CD4-positive, alpha-beta T cell (primary cell): ENCODE results near the gene PACSIN2. TPM values are rescaled to one million over a fixed set of nuclear protein-coding genes. Genes with fewer than 3 reads are reported as not detected.

Experiments
- ATAC-seq: fragments of 200-7000 bp; cut with Tn5 transposase; one replicate; pipeline ENCODE4 v1.10.0; 2022; ENCODE audit warnings: mild to moderate bottlenecking; ENCODE audit not compliant: poor library complexity
- CTCF ChIA-PET: fragments of 350-600 bp; sonication (Branson Sonifier 250); formaldehyde crosslinking; loops from one replicate; lab custom pipeline; 2021; ENCODE audit warnings: antibody characterized with exemption, inconsistent platforms; lab: Charles Lee
- POLR2A ChIA-PET: fragments of 350-600 bp; sonication (Branson Sonifier 250); formaldehyde crosslinking; loops from one replicate; lab custom pipeline; 2021; ENCODE audit warnings: antibody characterized with exemption, inconsistent platforms; lab: Charles Lee
- DNase-seq, 14 experiments: peaks; one replicate each; pipeline ENCODE4 v3.0.0-alpha.2; 2013 to 2020; ENCODE audit warnings: mixed read lengths in 2 of 14
- H3K27ac ChIP-seq, 2 donors: one replicate each; pipeline versions ENCODE4 v1.5.1 to v1.7.0; 2013; ENCODE audit warnings: low read length in 2 of 2, low read depth in 1 of 2, mild to moderate bottlenecking in 1 of 2
- H3K27me3 ChIP-seq, 2 experiments: 1 replicate in 1 of 2; 2 replicates in 1 of 2; pipeline versions ENCODE4 v1.6.1 to v1.7.0; 2013; ENCODE audit warnings: low read length in 2 of 2, control low read depth in 1 of 2, mild to moderate bottlenecking in 1 of 2, moderate library complexity in 1 of 2; ENCODE audit not compliant: insufficient read depth in 2 of 2, control insufficient read depth in 1 of 2
- H3K36me3 ChIP-seq: one replicate; pipeline ENCODE4 v1.6.1; 2013; ENCODE audit warnings: low read length, control low read depth; ENCODE audit not compliant: insufficient read depth
- H3K4me1 ChIP-seq: one replicate; pipeline ENCODE4 v1.6.1; 2013; ENCODE audit warnings: low read length, control low read depth; ENCODE audit not compliant: insufficient read depth
- H3K4me3 ChIP-seq: one replicate; pipeline ENCODE4 v1.5.1; 2013; ENCODE audit warnings: mild to moderate bottlenecking, low read length, moderate library complexity
- H3K9me3 ChIP-seq, 2 experiments: 1 replicate in 1 of 2; 2 replicates in 1 of 2; pipeline versions ENCODE4 v1.6.1 to v1.7.0; 2013; ENCODE audit warnings: low read length in 2 of 2, mild to moderate bottlenecking in 2 of 2, control low read depth in 1 of 2, moderate library complexity in 1 of 2; ENCODE audit not compliant: control insufficient read depth in 1 of 2, insufficient read depth in 1 of 2
- H3K27ac Mint-ChIP-seq: one replicate; pipeline ENCODE4 v1.8.0; 2020; ENCODE audit warnings: mixed read lengths
- H3K27me3 Mint-ChIP-seq: one replicate; pipeline ENCODE4 v1.8.0; 2021; ENCODE audit warnings: mixed read lengths
- H3K36me3 Mint-ChIP-seq: one replicate; pipeline ENCODE4 v1.8.0; 2021; ENCODE audit warnings: low read depth, mixed read lengths
- H3K4me1 Mint-ChIP-seq: one replicate; pipeline ENCODE4 v1.8.0; 2021; ENCODE audit warnings: low read depth, mixed read lengths
- H3K4me3 Mint-ChIP-seq: one replicate; pipeline ENCODE4 v1.8.0; 2020; ENCODE audit warnings: mild to moderate bottlenecking, mixed read lengths
- H3K9me3 Mint-ChIP-seq: one replicate; pipeline ENCODE4 v1.8.0; 2020; ENCODE audit warnings: mixed read lengths
- intact Hi-C, 2 experiments: fragments of 100-400 bp; cut with DNase I in 1 of 2; cut with micrococcal nuclease in 1 of 2; formaldehyde crosslinking; loops; one replicate each; pipeline versions ENCODE4 v1.15.1 to v1.9.0; 2023 to 2025; cut with DNase I, micrococcal nuclease
- total RNA-seq, 174 experiments: library from RNA in 2 of 174; stranded (reverse) in 2 of 174; gene quantifications; one replicate each; pipeline ENCODE4 v1.2.3 and lab custom pipeline; 2021 to 2026
- TF ChIP-seq, protein P1 (sequence below): fragments of 200-600 bp; IDR thresholded peaks from one replicate; pipeline ENCODE4 v1.8.0; 2022; ENCODE audit warnings: antibody characterized with exemption, mild to moderate bottlenecking

The PACSIN2 gene
- total RNA-seq, 2 experiments from 2014 or later: 23.3 to 25.5 TPM

GRCh38 chr22:42949159-42949558 is 65.8 kb downstream of the PACSIN2 start:
- Histone ChIP-seq H3K9me3 (no peaks in the 10 kb centered on the region), H3K27me3 (no peaks in the 10 kb centered on the region), H3K27ac (no peak overlapping the region), H3K4me3 (no peak overlapping the region), H3K36me3 (peaks cover 6% of the 10 kb centered on the region), H3K4me1 (peaks cover 33% of the 10 kb centered on the region)
- no peak for ATAC-seq
- Mint-ChIP-seq H3K27ac (no peak overlapping the region), H3K9me3 (no peaks in the 10 kb centered on the region), H3K27me3 (no peaks in the 10 kb centered on the region), H3K4me1 (peaks cover 82% of the 10 kb centered on the region), H3K36me3 (peaks cover 25% of the 10 kb centered on the region), H3K4me3 (no peak overlapping the region)
- ChIA-PET POLR2A (no interaction called here), CTCF (no interaction called here)
- no peak for DNase-seq
- TF ChIP-seq, protein P1, sequence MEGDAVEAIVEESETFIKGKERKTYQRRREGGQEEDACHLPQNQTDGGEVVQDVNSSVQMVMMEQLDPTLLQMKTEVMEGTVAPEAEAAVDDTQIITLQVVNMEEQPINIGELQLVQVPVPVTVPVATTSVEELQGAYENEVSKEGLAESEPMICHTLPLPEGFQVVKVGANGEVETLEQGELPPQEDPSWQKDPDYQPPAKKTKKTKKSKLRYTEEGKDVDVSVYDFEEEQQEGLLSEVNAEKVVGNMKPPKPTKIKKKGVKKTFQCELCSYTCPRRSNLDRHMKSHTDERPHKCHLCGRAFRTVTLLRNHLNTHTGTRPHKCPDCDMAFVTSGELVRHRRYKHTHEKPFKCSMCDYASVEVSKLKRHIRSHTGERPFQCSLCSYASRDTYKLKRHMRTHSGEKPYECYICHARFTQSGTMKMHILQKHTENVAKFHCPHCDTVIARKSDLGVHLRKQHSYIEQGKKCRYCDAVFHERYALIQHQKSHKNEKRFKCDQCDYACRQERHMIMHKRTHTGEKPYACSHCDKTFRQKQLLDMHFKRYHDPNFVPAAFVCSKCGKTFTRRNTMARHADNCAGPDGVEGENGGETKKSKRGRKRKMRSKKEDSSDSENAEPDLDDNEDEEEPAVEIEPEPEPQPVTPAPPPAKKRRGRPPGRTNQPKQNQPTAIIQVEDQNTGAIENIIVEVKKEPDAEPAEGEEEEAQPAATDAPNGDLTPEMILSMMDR: no peak
- intact Hi-C loops: no loop called here

DNA sequence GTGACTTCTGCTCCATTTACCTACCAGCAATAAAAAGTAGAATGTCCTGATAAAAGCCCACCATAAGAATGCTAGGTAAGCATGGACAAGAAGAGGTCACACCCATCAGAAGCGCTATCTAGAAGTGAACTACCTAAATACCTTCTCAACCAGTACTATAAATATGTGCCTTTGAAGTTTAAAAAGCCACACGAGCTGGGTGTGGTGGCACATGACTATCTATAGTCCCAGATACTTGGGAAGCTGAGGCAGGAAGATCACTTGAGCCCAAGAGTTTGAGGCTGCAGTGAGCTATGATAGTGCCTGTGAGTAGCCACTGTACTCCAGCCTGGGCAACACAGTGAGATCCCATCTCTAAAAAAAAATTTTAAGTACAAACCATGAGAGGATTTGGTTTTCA is 66.7 kb downstream of the PACSIN2 start:
- H3K4me1 Mint-ChIP-seq: peaks cover 76% of the 10 kb centered on the region

GRCh38 chr22:42947211-42947990 is 67.5 kb downstream of the PACSIN2 start:
- DNase-seq: no peak
- H3K4me3 Mint-ChIP-seq: no peak overlapping the region
- peaks cover 12% of the 10 kb centered on the region for H3K36me3 ChIP-seq
- H3K27ac ChIP-seq: no peak overlapping the region
- no peaks in the 10 kb centered on the region for H3K27me3 ChIP-seq
- TF ChIP-seq, protein P1: no peak
- H3K9me3 Mint-ChIP-seq: no peaks in the 10 kb centered on the region
- H3K27me3 Mint-ChIP-seq: no peaks in the 10 kb centered on the region
- H3K36me3 Mint-ChIP-seq: peaks cover 34% of the 10 kb centered on the region
- peaks cover 33% of the 10 kb centered on the region for H3K4me1 ChIP-seq
- CTCF ChIA-PET: interaction anchor here (0.7 to 1.1 kb wide), 2 partner anchors 13 to 52 kb away, joined by 3 to 5 read pairs; no protein-coding TSS in a partner anchor
- H3K4me3 ChIP-seq: no peak overlapping the region
- POLR2A ChIA-PET: no interaction called here
- H3K4me1 Mint-ChIP-seq: peaks cover 73% of the 10 kb centered on the region
- no peak for ATAC-seq
- H3K27ac Mint-ChIP-seq: no peak overlapping the region
- H3K9me3 ChIP-seq: no peaks in the 10 kb centered on the region
- intact Hi-C loops: no loop called here

More for the DNA sequence above, 66.7 kb downstream of the PACSIN2 start:
- DNase-seq (no peak), ATAC-seq (no peak)
- no peaks in the 10 kb centered on the region for H3K27me3 ChIP-seq
- ChIA-PET CTCF (no interaction called here), POLR2A (no interaction called here)
- intact Hi-C loops: no loop called here
- H3K27ac ChIP-seq: no peak overlapping the region
- Mint-ChIP-seq H3K4me3 (no peak overlapping the region), H3K9me3 (no peaks in the 10 kb centered on the region), H3K36me3 (peaks cover 32% of the 10 kb centered on the region), H3K27me3 (no peaks in the 10 kb centered on the region), H3K27ac (no peak overlapping the region)
- peaks cover 33% of the 10 kb centered on the region for H3K4me1 ChIP-seq
- peaks cover 12% of the 10 kb centered on the region for H3K36me3 ChIP-seq
- TF ChIP-seq, protein P1: no peak
- H3K9me3 ChIP-seq: no peaks in the 10 kb centered on the region
- no peak overlapping the region for H3K4me3 ChIP-seq
